Medulla oblongata (tissue), 1 donor: ENCODE measurements around the gene SIGLEC1.

Experiments
- DNase-seq: peaks from one replicate; pipeline ENCODE4 v3.0.0-alpha.2; 2015; ENCODE audit errors: extremely low spot score

SIGLEC1 gene

GRCh38 chr20:3712279-3712873, at the start of gene SIGLEC1:
SIGLEC1 (minus strand) TSS chr20:3712600; CDS start chr20:3707128, 5,472 bp downstream.
- DNase-seq: peak; percentile 72

GRCh38 chr20:3760655-3761348, 48.4 kb upstream of the SIGLEC1 start:
- no peak for DNase-seq

GRCh38 chr20:3759884-3760283, 47.5 kb upstream of the SIGLEC1 start:
- DNase-seq: no peak

GRCh38 chr20:3759316-3759823, 47.0 kb upstream of the SIGLEC1 start:
- no peak for DNase-seq

GRCh38 chr20:3758566-3758965, 46.2 kb upstream of the SIGLEC1 start:
- no peak for DNase-seq

- DNase-seq: no peak
These were observed 44.9 kb upstream of the SIGLEC1 start for GRCh38 chr20:3757268-3757667.

- DNase-seq: peak; percentile 85
These were observed 43.5 kb upstream of the SIGLEC1 start for GRCh38 chr20:3755814-3756480.

GRCh38 chr20:3755269-3755668, 42.9 kb upstream of the SIGLEC1 start:
- DNase-seq: no peak

GRCh38 chr20:3754276-3754630, 41.9 kb upstream of the SIGLEC1 start:
- no peak for DNase-seq

- DNase-seq: no peak
These were observed 41.3 kb upstream of the SIGLEC1 start for GRCh38 chr20:3753501-3754275.

- peak; percentile 78 for DNase-seq
These were observed 40.7 kb upstream of the SIGLEC1 start for GRCh38 chr20:3753098-3753497.

GRCh38 chr20:3752386-3752759, 40.0 kb upstream of the SIGLEC1 start:
- DNase-seq: no peak

GRCh38 chr20:3751675-3752385, 39.4 kb upstream of the SIGLEC1 start:
- peak; percentile 45 for DNase-seq

GRCh38 chr20:3751305-3751674, 38.9 kb upstream of the SIGLEC1 start:
- no peak for DNase-seq

GRCh38 chr20:3749689-3750531, 37.5 kb upstream of the SIGLEC1 start:
- DNase-seq: no peak

GRCh38 chr20:3749087-3749688, 36.8 kb upstream of the SIGLEC1 start:
- DNase-seq: no peak

GRCh38 chr20:3748073-3748472, 35.7 kb upstream of the SIGLEC1 start:
- DNase-seq: no peak

GRCh38 chr20:3747471-3747870, 35.1 kb upstream of the SIGLEC1 start:
- no peak for DNase-seq

- DNase-seq: no peak
These were observed 33.3 kb upstream of the SIGLEC1 start for GRCh38 chr20:3745686-3746173.
